ENCODE measurements around the gene CCDC27.
"Not testable (repeated sequence)": the region's sequence is repeated elsewhere in the genome, so short reads cannot be mapped to it uniquely, and the experiment has no call there.

The CCDC27 gene

DNA sequence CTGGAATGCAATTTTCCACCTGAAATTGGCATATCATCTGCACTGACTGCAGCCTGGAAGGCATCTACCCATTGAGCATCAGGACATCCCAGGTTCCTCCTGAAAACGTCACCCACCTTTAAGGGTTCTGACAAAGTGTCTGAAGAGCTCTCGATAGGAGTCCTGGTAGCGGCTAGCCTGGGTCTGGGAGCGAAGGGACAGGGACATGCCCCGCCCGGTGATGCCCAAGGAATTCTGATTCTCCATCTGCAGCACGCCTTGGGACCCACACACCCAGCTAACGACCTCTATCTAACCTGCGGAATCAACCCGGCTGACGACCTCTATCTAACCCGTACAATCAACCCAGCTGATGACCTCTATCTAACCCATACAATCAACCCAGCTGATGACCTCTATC, 13.3 kb upstream of the CCDC27 start:
- DNase-seq = no peak

DNA sequence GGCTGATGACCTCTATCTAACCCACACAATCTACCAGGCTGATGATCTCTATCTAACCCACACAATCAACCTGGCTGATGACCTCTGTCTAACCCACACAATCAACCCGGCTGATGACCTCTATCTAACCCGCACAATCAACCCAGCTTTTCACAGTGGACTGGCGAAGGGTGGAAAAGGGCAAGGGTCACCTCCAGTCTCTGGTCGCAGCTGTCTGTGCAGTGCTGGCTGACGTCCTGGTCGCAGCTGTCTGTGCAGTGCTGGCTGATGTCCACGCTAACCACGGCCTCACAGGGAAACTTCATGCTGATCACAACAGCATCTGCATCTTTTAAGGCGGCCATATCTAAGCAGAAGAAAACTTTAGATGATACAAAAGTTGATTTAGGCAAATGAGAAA, 12.2 kb upstream of the CCDC27 start:
- DNase-seq = no peak

DNA sequence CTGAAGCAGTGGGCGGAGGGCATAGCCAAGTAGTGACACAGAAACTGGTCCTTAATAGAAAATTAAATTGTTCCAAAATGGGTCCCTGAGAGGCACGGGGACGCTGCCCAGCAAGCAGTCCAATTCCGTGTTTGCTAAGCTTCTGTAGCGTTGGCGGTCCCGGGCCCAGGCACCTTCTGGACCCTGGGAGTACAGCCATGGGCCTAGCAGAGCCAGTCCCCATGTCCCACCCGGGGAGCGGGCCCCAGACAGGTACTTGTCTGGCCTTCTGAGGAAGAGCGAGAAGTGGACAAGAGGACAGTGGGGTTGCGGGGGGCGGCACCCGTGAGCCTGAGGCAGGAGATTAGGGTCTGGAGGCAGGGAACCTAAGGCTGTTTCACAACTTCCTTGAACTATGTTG, 11.5 kb upstream of the CCDC27 start:
- DNase-seq = no peak

- no peak for DNase-seq
Measured at GRCh38 chr1:3741566-3742438, 10.4 kb upstream of the CCDC27 start.

GRCh38 chr1:3742439-3743298, 9.6 kb upstream of the CCDC27 start:
- DNase-seq = no peak

DNA sequence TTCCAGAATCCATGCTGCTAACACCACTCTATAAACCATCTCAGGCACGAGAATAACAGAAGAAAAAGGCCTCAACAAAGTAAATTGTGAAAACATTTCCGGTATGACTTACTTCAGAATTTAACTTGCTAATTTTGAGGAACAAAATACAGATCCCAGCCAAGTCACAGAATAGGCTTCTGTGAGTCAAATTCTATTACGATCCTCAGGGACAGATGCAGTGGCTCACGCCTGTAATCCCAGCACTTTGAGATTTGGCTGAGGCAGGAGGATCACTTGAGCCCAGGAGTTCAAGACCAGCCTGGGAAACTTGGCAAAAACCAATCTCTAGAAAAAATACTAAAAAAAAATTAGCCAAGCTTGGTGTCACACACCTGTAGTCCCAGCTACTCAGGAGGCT, 8.8 kb upstream of the CCDC27 start:
- DNase-seq = no peak

GRCh38 chr1:3743826-3744225, 8.4 kb upstream of the CCDC27 start:
- DNase-seq = no peak

DNA sequence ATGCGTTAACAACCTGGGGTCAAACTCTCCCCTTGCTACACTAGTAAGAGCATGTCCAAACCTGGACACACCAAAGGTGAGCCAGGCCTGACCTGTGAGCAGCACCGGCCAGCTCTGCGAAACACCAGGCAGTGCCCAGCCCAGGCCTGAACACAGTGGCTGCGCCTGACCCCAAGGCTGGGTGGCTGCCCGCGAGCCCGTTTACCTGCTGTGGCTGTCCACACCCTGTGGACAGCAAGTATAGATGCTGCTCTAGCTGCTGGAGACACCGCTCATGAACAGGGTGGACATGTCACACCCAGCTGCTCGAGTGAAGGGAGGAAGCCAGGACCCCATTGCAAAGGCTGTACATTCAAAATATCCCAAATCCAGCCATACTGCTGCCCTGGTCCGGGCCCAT, 7.6 kb upstream of the CCDC27 start:
- DNase-seq = no peak

- DNase-seq = no peak
Measured at GRCh38 chr1:3745071-3745470, 7.2 kb upstream of the CCDC27 start.

GRCh38 chr1:3745590-3746381, 6.5 kb upstream of the CCDC27 start:
- peak in 1 of 2 donors; percentile 15 for DNase-seq

DNA sequence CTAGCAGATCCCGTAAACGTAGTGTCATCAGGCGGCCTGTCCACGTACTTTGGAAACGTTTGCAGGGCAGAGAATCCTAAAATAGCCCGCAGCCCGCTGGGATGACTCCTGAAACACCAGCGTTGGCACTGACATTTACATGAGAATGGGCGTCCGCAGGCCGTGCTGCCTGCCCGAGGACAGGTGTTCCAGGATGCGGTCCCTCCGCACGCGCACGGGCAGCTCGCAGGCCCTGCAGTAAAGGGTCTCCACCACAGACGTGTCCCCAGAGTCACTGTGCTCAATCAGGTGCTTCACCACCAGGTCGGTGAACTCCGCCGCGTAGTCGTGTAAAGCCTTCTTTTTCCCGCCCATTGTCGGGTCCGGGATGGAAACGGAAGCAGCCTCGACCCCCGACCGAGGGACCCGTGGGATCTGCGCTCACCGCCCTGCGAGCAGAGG, 5.8 kb upstream of the CCDC27 start:
- no peak for DNase-seq

- DNase-seq = peak; percentile 68 to 80
Measured at GRCh38 chr1:3746830-3747521, 5.3 kb upstream of the CCDC27 start.

- DNase-seq = no peak
Measured at GRCh38 chr1:3747522-3747848, 4.8 kb upstream of the CCDC27 start.

GRCh38 chr1:3747903-3748302, 4.3 kb upstream of the CCDC27 start:
- DNase-seq = no peak

DNA sequence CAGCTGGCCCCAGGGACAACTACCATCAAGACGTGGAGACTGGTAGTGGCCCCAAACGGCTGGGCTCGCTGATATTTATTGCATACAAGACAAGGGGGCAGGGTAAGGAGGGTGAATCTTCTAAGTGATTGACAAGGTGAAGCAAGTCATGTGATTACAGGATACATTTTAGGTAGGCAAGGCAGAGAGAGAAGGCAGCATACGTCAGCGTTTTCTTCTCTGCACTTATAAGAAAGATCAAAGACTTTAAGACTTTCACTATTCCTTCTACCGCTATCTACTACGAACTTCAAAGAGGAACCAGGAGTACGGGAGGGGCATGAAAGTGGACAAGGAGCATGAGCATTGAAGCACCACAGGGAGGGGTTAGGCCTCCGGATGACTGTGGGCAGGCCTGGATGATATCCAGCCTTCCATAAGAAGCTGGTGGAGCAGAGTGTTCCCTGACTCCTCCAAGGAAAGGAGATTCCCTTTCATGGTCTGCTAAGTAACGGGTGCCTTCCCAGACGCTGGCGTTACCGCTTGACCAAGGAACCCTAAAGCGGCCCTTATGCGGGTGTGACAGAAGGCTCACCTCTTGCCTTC, 3.8 kb upstream of the CCDC27 start:
- DNase-seq = not testable (repeated sequence)

- DNase-seq = no peak
Measured at GRCh38 chr1:3749512-3749911, 2.7 kb upstream of the CCDC27 start.

- DNase-seq = no peak
Measured at GRCh38 chr1:3750741-3751140, 1.5 kb upstream of the CCDC27 start.

GRCh38 chr1:3753656-3754454, 1.6 kb downstream of the CCDC27 start:
- no peak for DNase-seq

- no peak for DNase-seq
Measured at GRCh38 chr1:3756394-3756793, 4.1 kb downstream of the CCDC27 start.

GRCh38 chr1:3759164-3759563, 6.9 kb downstream of the CCDC27 start:
- DNase-seq = no peak

DNA sequence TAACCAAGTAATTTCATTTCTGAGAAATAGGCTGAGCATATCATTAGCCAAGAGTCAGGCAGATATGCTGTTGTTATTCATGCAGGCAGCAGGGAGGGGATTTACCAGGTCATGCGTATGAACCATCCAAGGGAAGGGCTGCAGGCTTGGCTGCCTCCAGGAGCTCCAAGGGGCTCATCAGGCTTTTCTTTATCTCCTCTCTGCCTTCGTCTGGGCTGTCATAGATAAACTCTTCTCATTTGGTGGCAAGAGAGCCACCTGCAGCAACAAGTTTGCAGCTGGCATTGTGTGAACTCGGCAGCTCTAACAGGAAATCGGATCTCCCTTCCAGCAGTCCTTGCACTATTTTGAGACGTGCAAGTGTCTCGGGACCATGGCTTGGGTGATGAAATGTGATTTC, 7.5 kb downstream of the CCDC27 start:
- no peak for DNase-seq
